CD4-positive, alpha-beta memory T cell (primary cell): ENCODE measurements around the gene MEN1. TPM values are rescaled to one million over a fixed set of nuclear protein-coding genes. Genes with fewer than 3 reads are reported as not detected.
"Not testable (repeated sequence)": the region's sequence is repeated elsewhere in the genome, so short reads cannot be mapped to it uniquely, and the experiment has no call there.

Experiments used
- CTCF ChIA-PET: fragments of 350-600 bp; sonication (Branson Sonifier 250); formaldehyde crosslinking; loops from one replicate; lab custom pipeline; 2021; ENCODE audit warnings: inconsistent platforms; ENCODE audit not compliant: partially characterized antibody; lab: Charles Lee
- POLR2A ChIA-PET: fragments of 350-600 bp; sonication (Branson Sonifier 250); formaldehyde crosslinking; loops from one replicate; lab custom pipeline; 2021; ENCODE audit not compliant: partially characterized antibody; lab: Charles Lee
- DNase-seq, 5 donors: peaks; one replicate each; pipeline versions ENCODE4 v3.0.0 to v3.0.0-alpha.2; 2020 to 2022; ENCODE audit warnings: mixed read lengths in 1 of 5
- H3K27ac ChIP-seq: one replicate; pipeline ENCODE4 v1.7.0; 2013; ENCODE audit warnings: low read depth, low read length
- H3K27me3 ChIP-seq: 2 replicates; pipeline ENCODE4 v1.7.0; 2013; ENCODE audit warnings: mild to moderate bottlenecking, low read length, moderate library complexity; ENCODE audit not compliant: insufficient read depth
- H3K36me3 ChIP-seq: 2 replicates; pipeline ENCODE4 v1.7.0; 2013; ENCODE audit warnings: mild to moderate bottlenecking, low read length, moderate library complexity; ENCODE audit not compliant: insufficient read depth
- H3K4me1 ChIP-seq: 2 replicates; pipeline ENCODE4 v1.7.0; 2013; ENCODE audit warnings: mild to moderate bottlenecking, low read length, moderate library complexity; ENCODE audit not compliant: insufficient read depth
- H3K4me3 ChIP-seq, 2 donors: one replicate each; pipeline ENCODE4 v1.7.0; 2013; ENCODE audit warnings: low read length in 2 of 2, mild to moderate bottlenecking in 1 of 2
- H3K9me3 ChIP-seq, 2 donors: one replicate each; pipeline ENCODE4 v1.7.0; 2013; ENCODE audit warnings: low read length in 2 of 2, control low read depth in 1 of 2; ENCODE audit not compliant: control insufficient read depth in 1 of 2
- H3K27ac Mint-ChIP-seq, 7 donors: one replicate each; pipeline ENCODE4 v1.8.0; 2020 to 2021; ENCODE audit warnings: mixed read lengths in 7 of 7, mild to moderate bottlenecking in 6 of 7, inconsistent platforms in 3 of 7, moderate library complexity in 3 of 7
- H3K27me3 Mint-ChIP-seq, 2 donors: one replicate each; pipeline ENCODE4 v1.8.0; 2020 to 2021; ENCODE audit warnings: mixed read lengths in 2 of 2
- H3K36me3 Mint-ChIP-seq, 2 donors: one replicate each; pipeline ENCODE4 v1.8.0; 2020 to 2021; ENCODE audit warnings: mixed read lengths in 2 of 2, inconsistent platforms in 1 of 2, mild to moderate bottlenecking in 1 of 2
- H3K4me1 Mint-ChIP-seq, 4 donors: one replicate each; pipeline ENCODE4 v1.8.0; 2020 to 2021; ENCODE audit warnings: mixed read lengths in 4 of 4, mild to moderate bottlenecking in 1 of 4
- H3K4me3 Mint-ChIP-seq, 8 donors: one replicate each; pipeline ENCODE4 v1.8.0; 2020 to 2021; ENCODE audit warnings: mixed read lengths in 8 of 8, mild to moderate bottlenecking in 7 of 8, moderate library complexity in 6 of 8, inconsistent platforms in 3 of 8
- H3K9me3 Mint-ChIP-seq, 8 donors: one replicate each; pipeline ENCODE4 v1.8.0; 2020 to 2021; ENCODE audit warnings: mixed read lengths in 8 of 8, mild to moderate bottlenecking in 5 of 8, inconsistent platforms in 3 of 8, moderate library complexity in 1 of 8
- intact Hi-C: fragments of 100-400 bp; cut with micrococcal nuclease; formaldehyde crosslinking; loops from one replicate; pipeline ENCODE4 v1.15.1; 2023
- polyA plus RNA-seq, 2 donors: library from polyadenylated mRNA; unstranded; fragments of 300-500 nt; fragmentation: Illumina TruSeq; gene quantifications; one replicate each; pipeline ENCODE4 v1.2.3, GENCODE V29; 2021
- total RNA-seq, 2 experiments: library from RNA; stranded (reverse); gene quantifications; one replicate each; pipeline ENCODE4 v1.2.3, GENCODE V29; 2021

Gene MEN1
- total and polyA plus RNA-seq, 4 experiments from 2014 or later: 22.4 to 42.7 (median 41.7) TPM

DNA sequence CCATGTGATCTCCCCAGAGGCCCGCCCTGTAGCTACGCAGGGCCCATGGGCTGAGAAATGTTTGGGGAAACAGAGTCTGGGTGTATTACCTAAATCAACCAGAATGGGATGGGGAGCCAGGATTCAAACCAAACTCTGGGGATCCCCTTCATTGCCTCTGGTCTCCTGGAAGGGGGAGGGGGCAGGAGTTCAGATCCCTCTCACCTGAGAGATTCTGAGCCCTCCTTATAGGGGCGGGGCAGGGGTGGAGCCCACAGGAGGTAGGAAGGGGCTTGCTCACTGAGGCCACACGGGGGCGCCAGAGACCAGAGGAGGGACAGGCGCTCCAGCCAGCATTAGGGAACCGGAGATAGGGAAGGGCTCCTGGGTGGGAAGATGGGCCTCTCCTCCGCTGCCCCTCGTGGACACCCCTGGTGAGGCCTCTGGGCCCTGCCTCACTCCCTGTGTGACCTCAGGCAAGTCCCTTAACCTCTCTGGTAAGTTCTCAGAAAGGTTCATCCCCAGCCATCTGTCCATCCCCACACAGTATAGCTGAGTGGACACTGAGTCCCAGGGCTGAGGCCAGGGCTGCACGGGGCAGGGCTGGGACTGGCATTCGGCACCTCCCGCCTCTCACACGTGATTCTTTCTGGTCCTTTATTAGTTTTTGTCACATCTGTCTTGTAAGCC, 36.8 kb upstream of the MEN1 start:
- H3K36me3 ChIP-seq: no peaks in the 10 kb centered on the region
- POLR2A ChIA-PET: interaction anchor here (0.7 to 28.8 kb wide), 9 partner anchors 16 to 167 kb away, joined by 4 to 2105 read pairs (median 12); partner anchors contain the start of genes ARL2, EHD1, PPP2R5B and RASGRP2
- peaks cover 65% of the 10 kb centered on the region for H3K4me1 ChIP-seq
- no peak overlapping the region for H3K4me3 ChIP-seq
- Mint-ChIP-seq H3K4me3 (peak overlapping the region in 4 of 8 donors; percentile 20 to 62 (median 34)), H3K9me3 (no peaks in the 10 kb centered on the region), H3K36me3 (peaks cover 0 to 5% of the 10 kb centered on the region in 2 donors), H3K27ac (peak overlapping the region; percentile 11 to 89 (median 82)), H3K27me3 (no peaks in the 10 kb centered on the region), H3K4me1 (peaks cover 35 to 64% (median 49%) of the 10 kb centered on the region in 4 donors)
- H3K9me3 ChIP-seq: no peaks in the 10 kb centered on the region
- CTCF ChIA-PET: interaction anchor here (1.0 to 29.7 kb wide), 10 partner anchors 16 to 271 kb away, joined by 4 to 1245 read pairs (median 6); partner anchors contain the start of genes ARL2, EHD1 and ZNHIT2
- intact Hi-C loops: loop anchor here (1.0 to 5.0 kb wide), 8 partner anchors 31 to 270 kb away; partner anchors contain the start of genes ARL2, EHD1, PPP2R5B and ZNHIT2
- peak overlapping the region; percentile 23 for H3K27ac ChIP-seq
- no peaks in the 10 kb centered on the region for H3K27me3 ChIP-seq
- DNase-seq: peak; percentile 84 to 90 (median 88)

- peak in 1 of 5 donors; percentile 31 for DNase-seq
- H3K36me3 ChIP-seq, H3K27me3 ChIP-seq, H3K27me3 Mint-ChIP-seq, H3K9me3 ChIP-seq, H3K9me3 Mint-ChIP-seq, H3K27ac ChIP-seq, H3K36me3 Mint-ChIP-seq, H3K4me3 ChIP-seq: not testable (repeated sequence)
- intact Hi-C loops: loop anchor here (2.0 to 5.0 kb wide), 7 partner anchors 13 to 271 kb away; partner anchors contain the start of genes MEN1, SF1 and ZNHIT2
- peaks cover 51% of the 10 kb centered on the region for H3K4me1 ChIP-seq
- H3K27ac Mint-ChIP-seq: peak overlapping the region in 4 of 7 donors; percentile 48 to 82 (median 78)
- peak overlapping the region in 6 of 8 donors; percentile 21 to 63 (median 36) for H3K4me3 Mint-ChIP-seq
- peaks cover 24 to 50% (median 37%) of the 10 kb centered on the region in 4 donors for H3K4me1 Mint-ChIP-seq
- ChIA-PET POLR2A (interaction anchor here (0.6 to 28.8 kb wide), 9 partner anchors 8 to 653 kb away, joined by 3 to 2105 read pairs (median 4); partner anchors contain the start of genes EHD1, FAU, MALAT1 and MRPL49), CTCF (interaction anchor here (0.6 to 29.7 kb wide), 8 partner anchors 17 to 167 kb away, joined by 3 to 1245 read pairs (median 4); partner anchors contain the start of genes ARL2 and EHD1)
Measured at GRCh38 chr11:64845776-64846129, 35.4 kb upstream of the MEN1 start.

DNA sequence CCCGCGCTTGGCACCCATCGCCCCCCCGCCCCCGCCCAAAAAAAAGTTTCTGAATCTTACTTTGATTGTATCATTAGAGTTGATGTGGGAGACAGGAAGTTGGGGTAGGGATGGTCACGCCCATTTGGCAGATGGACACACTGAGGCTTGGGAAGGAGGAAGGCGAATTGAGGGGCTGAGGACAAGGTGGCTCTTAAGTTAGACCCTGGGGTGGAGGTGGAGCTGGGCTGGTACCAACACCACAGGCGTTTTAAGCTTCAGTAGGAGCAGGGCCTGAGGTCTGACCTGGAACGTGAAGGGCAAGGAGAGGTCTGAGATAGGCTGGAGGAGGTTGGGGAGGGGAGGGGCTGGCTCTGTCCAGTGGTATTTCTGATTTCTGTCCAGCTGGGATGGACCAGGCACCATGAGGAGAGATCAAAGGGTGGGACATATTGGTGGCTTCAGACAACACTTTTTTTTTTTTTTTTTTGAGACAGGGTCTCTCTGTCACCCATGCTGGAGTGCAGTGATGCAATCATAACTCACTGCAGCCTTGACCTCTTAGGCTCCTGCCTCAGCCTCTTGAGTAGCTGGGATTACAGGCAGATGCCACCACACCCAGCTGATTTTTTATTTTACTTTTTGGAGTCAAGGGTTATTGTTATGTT, 34.9 kb upstream of the MEN1 start:
- Mint-ChIP-seq H3K27ac (peak overlapping the region; percentile 70 to 95 (median 91)), H3K27me3 (no peaks in the 10 kb centered on the region), H3K9me3 (no peaks in the 10 kb centered on the region), H3K4me1 (peaks cover 22 to 48% (median 35%) of the 10 kb centered on the region in 4 donors), H3K36me3 (no peaks in the 10 kb centered on the region), H3K4me3 (peak overlapping the region; percentile 41 to 79 (median 66))
- Histone ChIP-seq H3K4me3 (peak overlapping the region in 1 of 2 donors; percentile 43), H3K9me3 (no peaks in the 10 kb centered on the region), H3K4me1 (peaks cover 49% of the 10 kb centered on the region), H3K27me3 (no peaks in the 10 kb centered on the region), H3K36me3 (no peaks in the 10 kb centered on the region), H3K27ac (peak overlapping the region; percentile 35)
- ChIA-PET CTCF (interaction anchor here (0.6 to 29.7 kb wide), 10 partner anchors 18 to 167 kb away, joined by 3 to 1245 read pairs (median 5); partner anchors contain the start of genes ARL2, EHD1 and SF1), POLR2A (interaction anchor here (0.6 to 28.8 kb wide), 12 partner anchors 9 to 654 kb away, joined by 3 to 2105 read pairs (median 6); partner anchors contain the start of genes EHD1, FAU, MALAT1 and MRPL49)
- DNase-seq: peak in 1 of 5 donors; percentile 43
- intact Hi-C loops: loop anchor here (2.0 to 5.0 kb wide), 5 partner anchors 14 to 232 kb away; partner anchors contain the start of genes MEN1 and SF1

GRCh38 chr11:64844330-64845128, 34.2 kb upstream of the MEN1 start, which contains the start of gene CDC42BPG:
Gene CDC42BPG (minus strand): TSS chr11:64844653. CDS start chr11:64844569, 84 bp downstream.
- H3K36me3 Mint-ChIP-seq: peaks cover 0 to 1% of the 10 kb centered on the region in 2 donors
- POLR2A ChIA-PET: interaction anchor here (0.5 to 28.8 kb wide), 20 partner anchors 9 to 1211 kb away, joined by 3 to 2105 read pairs (median 3); partner anchors contain the start of genes ARL2, EHD1, FAU and MALAT1
- H3K4me3 ChIP-seq: peak within 1 kb of the TSS in 1 of 2 donors; percentile 43
- H3K9me3 Mint-ChIP-seq: no peaks in the 10 kb centered on the region
- H3K27me3 ChIP-seq: no peaks in the 10 kb centered on the region
- H3K4me1 Mint-ChIP-seq: peaks cover 23 to 44% (median 33%) of the 10 kb centered on the region in 4 donors
- H3K4me3 Mint-ChIP-seq: peak within 1 kb of the TSS; percentile 79 to 92 (median 82)
- intact Hi-C loops: loop anchor here (2.0 to 5.0 kb wide), 6 partner anchors 14 to 233 kb away; partner anchors contain the start of genes MAP4K2, MEN1 and SF1
- peak within 1 kb of the TSS; percentile 70 to 95 (median 91) for H3K27ac Mint-ChIP-seq
- H3K27me3 Mint-ChIP-seq: no peaks in the 10 kb centered on the region
- CTCF ChIA-PET: interaction anchor here (0.9 to 29.7 kb wide), 11 partner anchors 18 to 170 kb away, joined by 3 to 1245 read pairs (median 4); partner anchors contain the start of genes ARL2, EHD1, PPP2R5B and RASGRP2
- DNase-seq: peak; percentile 71 to 81 (median 76)
- H3K36me3 ChIP-seq: no peaks in the 10 kb centered on the region
- H3K4me1 ChIP-seq: peaks cover 42% of the 10 kb centered on the region
- H3K9me3 ChIP-seq: no peaks in the 10 kb centered on the region
- H3K27ac ChIP-seq: peak within 1 kb of the TSS; percentile 35

DNA sequence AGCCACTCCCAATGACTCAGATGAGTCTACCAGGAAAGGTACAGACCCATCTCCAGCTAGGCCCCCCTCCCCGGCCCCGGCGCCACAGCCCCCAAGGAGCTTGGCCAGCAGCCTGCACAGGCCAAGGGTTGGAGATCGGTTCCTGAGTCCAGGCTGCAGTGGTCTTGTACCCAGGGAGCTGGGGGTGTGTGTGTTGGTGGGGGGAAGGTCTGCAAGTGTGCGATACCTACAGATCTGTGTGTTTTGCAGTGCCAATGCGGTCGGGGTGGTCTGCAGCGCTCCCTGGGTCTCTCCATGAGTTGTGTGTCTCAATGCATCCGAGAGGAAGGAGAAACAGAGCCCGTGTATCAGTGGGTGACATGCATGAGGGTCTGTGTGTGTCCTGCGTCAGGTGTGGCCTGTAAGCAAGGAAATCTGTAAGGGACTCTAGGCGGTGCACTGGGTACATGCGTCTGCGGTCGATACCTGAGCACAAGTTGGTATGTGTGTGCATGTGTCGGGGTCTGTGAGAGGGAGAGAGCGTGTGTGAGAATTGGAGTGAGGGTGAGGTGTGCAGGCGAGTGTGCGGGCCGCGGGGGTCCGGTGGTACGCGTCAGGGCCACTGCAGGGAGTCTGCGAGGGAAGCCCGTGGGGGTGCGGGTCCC, 33.5 kb upstream of the MEN1 start:
- peak overlapping the region; percentile 79 to 92 (median 82) for H3K4me3 Mint-ChIP-seq
- no peaks in the 10 kb centered on the region for H3K9me3 ChIP-seq
- H3K4me1 Mint-ChIP-seq: peaks cover 19 to 37% (median 29%) of the 10 kb centered on the region in 4 donors
- ChIA-PET CTCF (interaction anchor here (0.9 to 29.7 kb wide), 10 partner anchors 19 to 171 kb away, joined by 3 to 1245 read pairs (median 4); partner anchors contain the start of genes ARL2, EHD1, PPP2R5B and RASGRP2), POLR2A (interaction anchor here (0.5 to 28.8 kb wide), 16 partner anchors 10 to 1212 kb away, joined by 3 to 2105 read pairs (median 5); partner anchors contain the start of genes ARL2, EHD1, FAU and MEN1)
- peak in 1 of 5 donors; percentile 50 for DNase-seq
- peak overlapping the region in 5 of 7 donors; percentile 36 to 81 (median 50) for H3K27ac Mint-ChIP-seq
- H3K36me3 Mint-ChIP-seq: peaks cover 0 to 5% of the 10 kb centered on the region in 2 donors
- no peaks in the 10 kb centered on the region for H3K36me3 ChIP-seq
- no peaks in the 10 kb centered on the region for H3K27me3 Mint-ChIP-seq
- H3K27ac ChIP-seq: peak overlapping the region; percentile 35
- no peaks in the 10 kb centered on the region for H3K27me3 ChIP-seq
- H3K4me1 ChIP-seq: peaks cover 34% of the 10 kb centered on the region
- intact Hi-C loops: loop anchor here (2.0 to 5.0 kb wide), 5 partner anchors 15 to 101 kb away; partner anchors contain the start of genes MAP4K2, MEN1 and SF1
- H3K4me3 ChIP-seq: peak overlapping the region in 1 of 2 donors; percentile 43
- no peaks in the 10 kb centered on the region for H3K9me3 Mint-ChIP-seq
